Measurements from ENCODE around the gene UHRF1.
"Not testable (repeated sequence)": the region's sequence is repeated elsewhere in the genome, so short reads cannot be mapped to it uniquely, and the experiment has no call there.

The UHRF1 gene

DNA sequence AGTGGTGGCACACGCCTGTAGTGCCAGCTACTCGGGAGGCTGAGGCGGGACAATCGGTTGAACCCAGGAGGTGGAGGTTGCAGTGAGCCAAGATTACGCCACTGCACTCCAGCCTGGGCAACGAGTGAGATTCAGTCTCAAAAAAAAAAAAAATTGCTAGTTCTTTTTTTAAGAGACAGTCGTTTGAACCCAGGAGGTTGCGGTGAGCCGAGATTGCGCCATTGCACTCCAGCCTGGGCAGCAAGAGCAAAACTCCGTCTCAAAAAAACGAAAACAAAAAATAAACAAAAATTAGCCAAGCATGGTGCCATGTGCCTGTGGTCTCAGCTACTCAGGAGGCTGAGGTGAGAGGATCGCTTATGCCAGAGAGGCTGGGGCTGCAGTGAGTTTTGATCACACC, 8.4 kb upstream of the UHRF1 start:
- not testable (repeated sequence) for DNase-seq (ENCODE audit: low read depth in 2 of 2)

DNA sequence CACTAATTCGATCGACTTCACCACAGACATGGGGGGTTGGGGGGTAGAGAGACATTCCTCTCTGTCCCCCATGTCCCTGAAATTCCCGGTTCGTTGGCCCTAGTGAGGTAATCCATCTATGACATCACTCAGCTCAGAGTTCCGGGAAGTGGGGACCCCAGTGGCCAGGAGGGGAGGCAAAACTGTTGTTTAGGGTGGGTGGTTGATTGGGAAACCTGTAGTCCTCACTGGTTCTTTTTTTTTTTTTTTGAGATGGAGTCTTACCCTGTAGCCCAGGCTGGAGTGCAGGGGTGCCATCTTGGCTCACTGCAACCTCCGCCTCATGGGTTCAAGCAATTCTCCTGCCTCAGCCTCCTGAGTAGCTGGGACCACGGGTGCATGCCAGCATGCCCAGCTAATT, 6.5 kb upstream of the UHRF1 start, which contains the start of gene ARRDC5:
TSS of gene ARRDC5 (minus strand) at position 101 of the 400 bp plus-strand sequence. CDS start at position 30, 71 bp downstream.
- no peak for DNase-seq (ENCODE audit: low read depth in 2 of 2)

DNA sequence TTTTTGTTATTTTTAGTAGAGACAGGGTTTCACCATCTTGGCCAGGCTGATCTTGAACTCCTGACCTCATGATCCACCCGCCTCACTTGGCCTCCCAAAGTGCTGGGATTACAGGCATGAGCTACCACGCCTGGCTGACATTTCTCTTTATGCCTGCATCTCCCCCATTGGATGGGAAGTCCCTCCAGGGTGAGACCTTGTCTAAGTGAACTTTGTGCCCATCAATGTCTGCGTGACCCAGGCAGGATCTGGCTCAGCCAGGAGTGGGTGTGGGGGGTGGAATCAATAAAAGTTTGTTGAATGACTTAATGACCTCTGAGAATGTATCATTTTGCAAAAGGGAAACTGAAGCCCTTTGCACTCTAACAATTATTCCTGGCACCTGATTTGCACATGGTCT, 4.8 kb upstream of the UHRF1 start:
- DNase-seq (ENCODE audit: low read depth in 2 of 2), result no peak

DNA sequence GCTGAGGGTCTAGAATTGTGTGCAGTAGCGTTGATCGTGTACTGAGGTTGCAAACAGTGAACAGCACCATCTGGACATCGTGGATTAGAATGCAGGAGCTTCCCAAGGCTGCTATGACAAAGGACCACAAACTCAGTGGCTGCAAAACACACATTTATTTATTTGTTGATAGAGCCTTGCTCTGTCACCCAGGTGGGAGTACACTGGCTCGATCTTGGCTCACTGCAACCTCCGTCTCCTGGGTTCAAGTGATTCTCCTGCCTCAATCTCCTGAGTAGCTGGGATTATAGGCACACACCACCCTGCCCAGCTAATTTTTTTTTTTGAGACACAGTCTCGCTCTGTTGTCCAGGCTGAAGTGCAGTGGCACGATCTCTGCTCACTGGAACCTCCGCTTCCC, 2.3 kb upstream of the UHRF1 start:
- no peak for DNase-seq (ENCODE audit: low read depth in 2 of 2)

DNA sequence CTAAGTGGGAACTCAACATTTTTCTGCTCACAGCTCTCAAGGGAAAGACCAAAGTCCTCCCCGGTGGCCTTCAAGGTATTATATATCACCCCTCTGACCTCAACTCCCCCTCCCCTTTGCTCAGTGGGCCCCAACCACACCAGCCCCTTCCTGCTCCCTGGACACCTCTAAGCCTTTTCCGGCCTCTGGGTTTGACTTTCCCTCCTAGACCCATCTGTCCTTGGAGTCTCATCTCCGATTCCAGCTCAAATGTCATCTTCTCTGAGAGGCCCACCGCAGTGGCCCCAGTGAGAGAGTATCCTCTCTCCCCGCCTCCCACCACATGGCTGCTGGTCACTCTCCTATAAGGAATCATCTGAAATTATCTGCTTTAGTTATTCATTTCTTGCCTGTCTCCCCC, 941 bp upstream of the UHRF1 start:
- no peak for DNase-seq (ENCODE audit: low read depth in 2 of 2)

DNA sequence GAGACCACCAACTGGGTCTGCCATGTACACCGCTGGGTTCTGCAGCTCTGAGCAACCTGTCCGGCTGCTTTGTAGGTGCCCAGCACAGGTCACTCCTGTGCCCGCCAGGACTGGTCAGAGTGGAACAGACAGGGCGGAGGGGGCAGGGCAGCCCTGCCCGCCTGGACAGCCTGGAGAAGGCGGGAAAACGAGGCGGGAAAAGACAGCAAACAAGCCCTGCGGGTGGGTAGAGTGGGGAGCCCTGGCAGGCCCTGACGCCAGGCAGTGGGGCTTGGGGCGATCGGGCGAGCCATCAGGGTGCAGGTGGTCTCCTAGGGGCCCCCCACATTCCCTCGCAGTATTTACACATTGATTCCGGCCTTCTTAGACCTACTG, 533 bp upstream of the UHRF1 start:
- no peak for DNase-seq (ENCODE audit: low read depth in 2 of 2)

DNA sequence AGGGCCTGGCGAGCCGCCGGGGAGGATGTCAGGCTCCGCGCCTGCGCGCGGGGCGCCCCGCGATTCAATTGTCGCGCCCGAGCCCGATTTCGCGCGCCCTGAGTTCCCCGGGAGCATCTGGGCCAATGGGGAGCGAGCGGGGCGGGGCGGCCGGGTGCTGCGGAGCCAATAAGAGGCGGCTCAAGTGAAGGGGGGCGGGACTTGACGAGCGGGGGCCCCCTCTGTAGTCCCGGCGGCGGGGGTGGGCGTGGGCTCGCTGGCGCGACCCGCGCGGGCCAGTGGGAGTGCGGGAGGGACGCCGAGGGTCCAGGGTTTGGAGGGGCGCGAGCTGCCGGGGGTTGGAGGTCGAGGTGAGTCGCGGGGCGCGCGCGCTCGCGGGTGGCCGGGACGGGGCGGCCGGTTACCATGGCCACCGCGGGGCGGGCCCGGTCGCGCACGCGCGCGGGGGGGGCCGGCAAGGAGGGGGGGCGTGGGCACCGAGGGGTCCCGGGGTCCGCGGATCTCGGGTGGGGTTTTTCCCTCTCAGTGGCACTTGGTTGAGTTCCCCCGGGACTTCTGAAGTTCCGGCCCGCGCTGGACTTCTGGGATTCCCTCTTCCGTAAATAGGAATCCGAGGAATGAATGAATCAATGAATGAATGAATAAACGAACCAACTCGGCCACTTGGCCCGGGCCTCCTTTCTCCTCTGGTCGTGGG, 744 bp downstream of the UHRF1 start:
- peak; percentile 88 to 95 for DNase-seq (ENCODE audit: low read depth in 2 of 2)

DNA sequence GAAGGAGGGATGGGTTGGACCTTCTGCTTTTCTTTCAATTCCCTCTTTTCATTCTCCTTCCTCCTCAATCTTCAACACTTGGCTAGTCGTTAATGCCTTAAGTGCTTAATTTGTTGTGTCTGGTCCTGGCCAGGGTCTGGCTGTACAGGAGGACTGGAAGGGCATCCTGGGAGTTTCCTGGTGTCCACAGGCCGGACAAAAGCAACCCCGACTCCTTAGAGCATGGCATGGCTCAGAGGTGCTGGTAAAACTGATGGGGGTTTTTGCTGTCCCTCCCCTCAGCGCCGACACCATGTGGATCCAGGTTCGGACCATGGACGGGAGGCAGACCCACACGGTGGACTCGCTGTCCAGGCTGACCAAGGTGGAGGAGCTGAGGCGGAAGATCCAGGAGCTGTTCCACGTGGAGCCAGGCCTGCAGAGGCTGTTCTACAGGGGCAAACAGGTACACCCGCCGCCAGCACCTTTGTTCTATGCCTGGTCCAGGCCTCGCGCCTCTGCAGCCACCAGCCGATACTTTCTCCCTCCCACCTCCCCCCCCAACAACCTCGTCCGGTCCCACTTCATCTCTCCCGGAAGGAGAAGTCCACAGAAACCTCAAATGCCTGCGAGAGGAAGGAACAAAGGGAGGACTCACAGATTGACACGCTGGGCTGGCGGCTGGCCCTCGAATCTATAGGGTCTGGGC, 1.4 kb downstream of the UHRF1 start:
- DNase-seq (ENCODE audit: low read depth in 2 of 2), result peak in 1 of 2 experiments; percentile 22

DNA sequence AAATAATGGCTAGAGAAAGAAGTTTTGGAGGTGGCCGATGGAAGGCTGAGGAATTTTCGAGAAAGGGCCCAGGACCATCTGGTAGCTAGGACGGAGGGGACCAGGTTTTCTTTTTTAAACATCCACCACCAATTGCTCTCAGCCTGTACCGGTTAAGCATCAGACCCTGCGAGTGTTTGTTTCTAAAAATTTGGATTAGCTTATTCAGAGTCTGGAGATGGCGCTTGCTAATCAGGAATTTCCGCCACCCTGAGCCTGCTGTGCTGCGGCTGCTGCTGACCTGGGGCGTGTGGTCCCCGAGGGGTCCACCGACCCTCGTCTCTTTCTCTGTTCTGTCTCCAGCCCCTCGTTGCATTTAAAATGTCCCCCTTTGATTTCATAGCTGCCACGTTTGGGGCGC, 2.0 kb downstream of the UHRF1 start:
- DNase-seq (ENCODE audit: low read depth in 2 of 2), result no peak

DNA sequence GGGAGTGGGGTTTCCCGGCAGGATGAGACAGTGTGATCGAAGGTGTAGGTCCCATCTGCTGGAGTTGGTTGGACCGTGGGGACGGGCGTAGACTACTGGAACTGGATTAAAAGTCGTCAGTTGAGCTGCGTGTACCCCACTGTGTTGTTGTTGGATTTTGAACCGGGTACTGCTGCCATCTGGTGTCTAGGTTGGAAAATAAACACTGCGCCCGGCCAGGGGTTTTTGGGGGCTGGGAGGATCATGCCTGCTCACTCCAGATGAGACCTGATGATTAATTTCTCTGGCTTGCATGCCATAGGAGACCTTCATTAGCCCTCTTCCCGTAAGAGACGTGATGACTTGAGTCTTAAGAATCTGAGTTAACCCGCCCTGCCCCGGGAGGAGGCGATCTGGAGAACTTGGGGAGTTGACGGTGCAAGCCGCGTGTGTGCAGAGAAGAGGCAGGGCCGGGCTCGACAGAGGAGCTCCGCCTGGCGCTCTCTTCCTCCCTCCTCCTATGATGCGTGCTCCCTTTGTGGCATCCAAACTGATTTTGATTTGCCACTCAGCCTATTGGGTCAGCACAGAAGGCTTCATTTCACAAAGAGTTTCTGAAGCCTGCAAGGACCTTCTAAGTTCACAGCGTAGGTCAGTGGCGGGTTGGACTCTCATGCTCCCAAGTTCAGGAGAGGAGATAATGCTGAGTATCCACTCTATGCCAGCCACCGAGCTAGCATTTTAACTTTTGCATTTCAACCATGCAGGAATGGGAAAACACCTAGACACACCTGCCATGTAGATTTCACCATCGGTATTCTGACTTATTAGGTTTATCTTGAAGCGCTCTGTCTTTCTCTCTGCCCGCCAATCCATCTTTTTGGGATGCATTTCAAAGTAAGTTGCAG, 2.7 kb downstream of the UHRF1 start:
- DNase-seq (ENCODE audit: low read depth in 2 of 2), result peak; percentile 63 to 66

DNA sequence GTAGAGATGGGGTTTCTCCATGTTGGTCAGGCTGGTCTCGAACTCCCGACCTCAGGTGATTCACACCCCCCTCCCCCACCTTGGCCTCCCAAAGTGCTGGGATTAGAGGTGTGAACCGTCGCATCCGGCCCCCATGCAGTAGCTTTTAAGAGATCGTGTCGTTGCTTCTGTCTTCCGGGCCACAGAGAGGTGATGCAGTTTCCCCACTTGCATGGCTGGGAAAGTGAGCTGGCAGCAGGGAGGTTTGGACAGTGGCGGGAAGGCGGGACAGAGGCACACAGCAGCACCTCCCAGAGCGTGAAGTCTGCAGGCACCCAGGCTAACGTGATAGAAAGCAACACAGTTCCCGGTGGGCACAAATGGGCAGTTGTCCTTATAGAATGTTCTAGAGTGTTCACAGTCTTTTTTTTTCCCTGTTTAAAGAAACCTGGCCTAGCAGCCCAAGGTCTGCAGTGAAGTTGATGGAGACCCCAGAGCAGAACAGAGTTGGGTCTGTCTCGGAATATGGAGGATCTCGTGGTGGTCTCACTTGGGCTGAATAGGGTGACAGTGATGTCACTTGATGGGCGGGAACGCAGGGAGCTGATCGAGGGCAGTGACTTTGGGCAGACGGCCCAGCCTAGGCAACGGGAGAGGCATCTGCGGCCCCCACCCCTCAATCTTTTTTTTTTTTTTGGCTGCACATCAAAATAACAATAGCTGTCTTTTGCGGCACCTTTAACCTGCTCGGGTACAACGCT, 4.9 kb downstream of the UHRF1 start:
- peak in 1 of 2 experiments; percentile 27 for DNase-seq (ENCODE audit: low read depth in 2 of 2)

DNA sequence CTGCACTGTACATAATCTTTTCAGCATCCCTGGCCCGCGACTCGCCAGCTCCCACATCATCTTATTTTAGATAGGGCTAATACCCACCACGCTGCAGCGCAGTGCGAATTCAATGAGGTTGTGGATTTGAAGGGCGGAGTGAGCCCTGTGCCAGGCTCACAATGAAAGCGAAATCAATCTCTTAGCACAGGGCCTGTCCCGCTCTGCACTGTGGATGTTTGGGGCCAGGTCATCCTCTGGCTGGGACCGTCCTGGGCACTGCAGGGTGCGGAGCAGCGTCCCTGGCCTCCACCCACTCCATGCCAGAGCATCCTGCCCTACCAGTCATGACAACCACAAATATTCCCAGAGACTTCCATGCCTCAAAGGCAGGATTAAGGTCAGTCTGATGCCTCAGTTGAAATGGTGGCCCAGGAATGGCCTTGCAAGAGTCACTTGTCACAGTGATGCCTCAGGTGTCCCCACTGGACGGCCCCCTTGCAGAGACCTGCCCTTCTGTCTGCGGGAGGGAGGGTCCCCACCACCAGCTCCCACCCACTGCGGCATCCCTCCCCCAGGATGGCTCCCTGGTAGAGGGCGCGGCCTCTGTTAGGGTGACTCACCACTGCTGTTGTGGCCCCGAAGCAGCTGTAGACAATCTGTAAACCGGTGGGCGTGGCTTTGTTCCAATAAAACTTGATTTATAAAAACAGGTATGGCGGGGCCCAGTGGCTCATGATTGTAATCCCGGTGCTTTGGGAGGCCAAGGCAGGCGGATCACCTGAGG, 5.6 kb downstream of the UHRF1 start:
- peak; percentile 44 to 60 for DNase-seq (ENCODE audit: low read depth in 2 of 2)

DNA sequence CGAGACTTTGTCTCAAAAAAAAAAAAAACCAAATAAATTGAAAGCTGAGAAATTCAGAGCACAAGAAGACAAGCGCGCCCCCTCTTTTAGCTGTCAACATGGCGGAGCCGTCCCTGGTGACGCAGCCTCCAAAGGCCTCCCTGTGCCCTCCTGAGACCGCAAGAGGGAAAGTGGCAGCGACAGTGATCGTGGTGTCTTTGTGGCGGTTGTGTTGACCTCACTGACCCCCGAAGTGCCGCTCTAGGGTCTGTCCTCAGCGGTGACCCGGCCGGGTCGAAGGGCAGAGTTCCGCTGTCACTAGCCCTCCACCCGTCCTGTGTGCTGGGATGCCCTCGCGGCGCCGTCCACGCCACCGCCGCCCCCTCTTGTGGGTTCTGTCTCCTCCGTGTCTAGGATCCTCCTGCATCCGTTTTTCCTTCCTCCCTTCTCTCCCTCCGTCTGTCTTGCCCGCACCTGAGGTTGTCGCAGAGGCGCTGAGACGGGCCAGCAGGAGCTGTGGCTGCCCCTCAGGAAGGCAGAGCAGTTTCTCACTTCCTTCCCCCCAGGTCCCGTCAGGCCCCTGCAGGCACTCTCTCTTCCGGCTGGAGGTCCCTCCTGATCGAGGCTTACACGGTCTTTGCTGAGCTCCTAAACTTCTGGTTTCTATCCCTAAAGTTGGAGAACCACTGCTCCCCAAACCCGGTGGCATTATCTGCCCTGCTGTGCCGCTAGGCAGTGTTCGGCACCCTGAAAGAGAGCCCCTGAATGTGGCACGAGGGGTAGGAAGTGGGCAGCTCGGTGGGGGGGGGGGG, 7.2 kb downstream of the UHRF1 start:
- no peak for DNase-seq (ENCODE audit: low read depth in 2 of 2)

DNA sequence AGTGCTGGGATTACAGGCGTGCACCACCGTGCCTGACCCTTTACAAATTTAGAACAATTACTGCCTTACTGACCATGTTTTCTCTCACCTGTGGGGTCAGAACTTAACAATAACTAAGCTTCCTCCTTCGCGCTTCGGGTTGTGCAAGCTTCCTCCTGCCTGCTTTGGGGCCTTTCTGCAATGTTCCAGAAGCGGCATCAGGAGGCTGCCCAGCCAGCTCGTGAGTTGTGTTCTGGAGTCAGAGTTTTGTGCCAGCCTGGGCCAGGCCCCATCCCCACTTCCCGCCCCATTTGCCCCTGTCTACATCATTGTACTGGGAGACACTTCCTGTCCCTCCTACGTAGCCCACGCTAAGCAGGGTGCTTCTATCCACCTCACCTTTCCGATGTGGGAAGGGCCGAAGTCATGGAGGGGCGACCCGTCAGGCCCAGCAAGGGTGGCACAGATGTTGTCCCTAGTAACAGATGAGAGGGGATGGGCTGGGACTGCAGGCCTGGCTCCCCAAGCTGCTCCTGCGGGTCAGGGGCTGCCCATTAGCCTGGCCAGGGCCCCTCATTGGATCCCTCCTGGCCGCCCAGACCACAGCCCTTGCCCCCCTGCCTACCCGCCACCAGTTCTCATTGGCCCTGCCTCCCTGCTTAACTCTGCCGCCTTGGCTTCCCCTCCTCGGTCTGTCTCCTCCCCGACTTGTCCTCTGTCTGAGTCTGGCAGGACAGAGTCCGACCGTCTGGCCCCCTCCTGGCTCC, 13.4 kb downstream of the UHRF1 start:
- DNase-seq (ENCODE audit: low read depth in 2 of 2), result no peak

DNA sequence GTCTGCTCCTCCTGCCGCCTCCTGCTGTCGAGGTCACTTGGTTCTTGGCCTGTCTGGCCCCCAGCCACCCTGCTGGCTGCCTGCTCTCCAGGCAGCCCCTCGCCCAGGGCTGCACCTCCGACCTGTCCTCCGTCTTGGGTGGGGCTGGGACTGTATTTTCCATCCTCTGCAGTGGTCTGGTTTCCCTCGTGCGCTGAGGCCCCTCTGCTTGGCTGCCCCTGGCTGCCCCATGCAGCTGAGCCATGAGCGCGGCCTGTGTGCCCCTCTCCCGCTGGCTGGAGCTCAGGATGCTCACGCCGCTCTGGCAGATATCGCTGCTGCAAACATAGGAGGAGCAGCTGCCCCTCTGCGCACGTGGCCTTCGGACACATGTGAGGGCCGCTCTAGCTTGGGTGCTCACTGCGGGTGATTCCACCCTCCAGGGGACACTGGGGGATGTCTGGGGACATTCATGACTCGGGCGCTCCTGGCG, 14.0 kb downstream of the UHRF1 start:
- no peak for DNase-seq (ENCODE audit: low read depth in 2 of 2)

DNA sequence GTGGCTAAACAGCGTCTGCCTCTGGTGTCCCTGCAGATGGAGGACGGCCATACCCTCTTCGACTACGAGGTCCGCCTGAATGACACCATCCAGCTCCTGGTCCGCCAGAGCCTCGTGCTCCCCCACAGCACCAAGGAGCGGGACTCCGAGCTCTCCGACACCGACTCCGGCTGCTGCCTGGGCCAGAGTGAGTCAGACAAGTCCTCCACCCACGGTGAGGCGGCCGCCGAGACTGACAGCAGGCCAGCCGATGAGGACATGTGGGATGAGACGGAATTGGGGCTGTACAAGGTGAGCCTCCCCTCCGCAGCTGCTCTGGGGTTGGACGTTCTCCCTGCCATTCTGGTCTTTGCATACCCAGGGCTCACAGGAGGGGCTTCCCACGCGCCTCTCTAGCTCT, 19.9 kb downstream of the UHRF1 start:
- no peak for DNase-seq (ENCODE audit: low read depth in 2 of 2)

DNA sequence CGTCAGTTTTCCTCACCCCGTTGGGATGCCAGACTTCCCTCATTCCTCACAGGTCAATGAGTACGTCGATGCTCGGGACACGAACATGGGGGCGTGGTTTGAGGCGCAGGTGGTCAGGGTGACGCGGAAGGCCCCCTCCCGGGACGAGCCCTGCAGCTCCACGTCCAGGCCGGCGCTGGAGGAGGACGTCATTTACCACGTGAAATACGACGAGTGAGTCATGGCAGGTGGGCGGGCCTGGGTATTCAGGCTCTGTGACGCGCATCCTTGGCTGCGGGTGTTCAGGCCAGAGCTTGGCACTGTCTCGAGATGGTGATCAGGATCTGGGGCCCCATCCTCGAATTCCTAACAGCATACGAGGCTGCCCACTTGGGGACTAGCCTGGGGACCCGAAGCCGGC, 21.4 kb downstream of the UHRF1 start:
- DNase-seq (ENCODE audit: low read depth in 2 of 2), result no peak

DNA sequence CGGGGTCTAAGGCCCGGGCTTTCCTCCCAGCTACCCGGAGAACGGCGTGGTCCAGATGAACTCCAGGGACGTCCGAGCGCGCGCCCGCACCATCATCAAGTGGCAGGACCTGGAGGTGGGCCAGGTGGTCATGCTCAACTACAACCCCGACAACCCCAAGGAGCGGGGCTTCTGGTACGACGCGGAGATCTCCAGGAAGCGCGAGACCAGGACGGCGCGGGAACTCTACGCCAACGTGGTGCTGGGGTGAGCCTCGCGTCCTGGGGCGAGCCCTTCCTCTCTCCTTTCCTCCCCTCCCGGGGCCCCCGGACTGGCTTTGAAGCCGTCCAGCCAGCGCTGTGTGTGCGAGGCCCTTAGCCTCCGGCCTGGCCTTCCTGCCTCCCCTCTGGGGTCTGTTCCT, 23.4 kb downstream of the UHRF1 start:
- DNase-seq (ENCODE audit: low read depth in 2 of 2), result no peak

DNA sequence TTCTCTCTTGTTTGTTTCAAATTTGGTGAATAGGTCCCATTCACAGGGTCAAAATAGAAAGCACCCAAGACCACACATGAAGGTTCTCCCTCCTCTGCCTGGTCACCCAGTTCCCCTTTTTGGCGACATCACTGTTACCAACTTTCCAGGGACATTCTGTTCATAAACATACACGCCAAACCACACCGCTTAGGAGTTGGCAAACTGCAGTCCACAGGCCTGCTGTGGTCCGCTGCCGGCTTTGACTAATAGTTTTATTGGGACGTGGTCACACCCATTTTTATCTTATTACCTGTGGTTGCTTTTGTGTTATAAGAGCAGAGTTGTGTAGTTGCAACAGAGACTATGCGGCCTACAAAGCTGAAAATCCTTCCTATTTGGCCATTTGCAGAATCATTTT, 24.2 kb downstream of the UHRF1 start:
- DNase-seq (ENCODE audit: low read depth in 2 of 2), result no peak
